Ascending aorta (tissue), 2 donors: Measurements from ENCODE around the gene CYB5D1. TPM values are rescaled to one million over a fixed set of nuclear protein-coding genes. Genes with fewer than 3 reads are reported as not detected.

Experiments used
- DNase-seq, 2 donors: peaks; one replicate each; pipeline ENCODE4 v3.0.0-alpha.2; 2019; ENCODE audit warnings: low spot score in 2 of 2
- H3K27ac ChIP-seq, 2 donors: fragments of 200-600 bp; sonication (generic); one replicate each; pipeline ENCODE4 v1.5.1; 2016 to 2017; ENCODE audit warnings: mild to moderate bottlenecking in 1 of 2
- H3K27me3 ChIP-seq: fragments of 200-600 bp; sonication (generic); one replicate; pipeline ENCODE4 v1.5.1; 2017
- H3K36me3 ChIP-seq, 2 donors: fragments of 200-600 bp; sonication (generic); one replicate each; pipeline ENCODE4 v1.5.1; 2016
- H3K4me1 ChIP-seq, 2 donors: fragments of 200-600 bp; sonication (generic); one replicate each; pipeline ENCODE4 v1.5.1; 2016 to 2017; ENCODE audit warnings: mild to moderate bottlenecking in 1 of 2
- H3K4me3 ChIP-seq, 2 donors: fragments of 200-600 bp; sonication (generic); one replicate each; pipeline ENCODE4 v1.5.1; 2016 to 2017; ENCODE audit warnings: mild to moderate bottlenecking in 1 of 2
- H3K9me3 ChIP-seq, 2 donors: fragments of 200-600 bp; sonication (generic); one replicate each; pipeline ENCODE4 v1.5.1; 2016
- intact Hi-C: fragments of 100-400 bp; cut with DNase I; formaldehyde crosslinking; loops from one replicate; pipeline ENCODE4 v1.15.1; 2023
- total RNA-seq: library from RNA; depleted of rRNA; stranded (reverse); fragments of >200 nt; gene quantifications from one replicate; pipeline ENCODE4 v1.1.0, GENCODE V29; 2016
- TF ChIP-seq, protein P1 (sequence below), 3 experiments: fragments of 200-600 bp in 2 of 3; fragments of 450-650 bp in 1 of 3; sonication (generic) in 2 of 3; IDR thresholded peaks; one replicate each; pipeline ENCODE4 v1.5.1; 2016 to 2019; ENCODE audit warnings: antibody characterized with exemption in 3 of 3, mild to moderate bottlenecking in 1 of 3, moderate library complexity in 1 of 3

CYB5D1 gene
- total RNA-seq, 1 donor from 2014 or later: 0.21 TPM

DNA sequence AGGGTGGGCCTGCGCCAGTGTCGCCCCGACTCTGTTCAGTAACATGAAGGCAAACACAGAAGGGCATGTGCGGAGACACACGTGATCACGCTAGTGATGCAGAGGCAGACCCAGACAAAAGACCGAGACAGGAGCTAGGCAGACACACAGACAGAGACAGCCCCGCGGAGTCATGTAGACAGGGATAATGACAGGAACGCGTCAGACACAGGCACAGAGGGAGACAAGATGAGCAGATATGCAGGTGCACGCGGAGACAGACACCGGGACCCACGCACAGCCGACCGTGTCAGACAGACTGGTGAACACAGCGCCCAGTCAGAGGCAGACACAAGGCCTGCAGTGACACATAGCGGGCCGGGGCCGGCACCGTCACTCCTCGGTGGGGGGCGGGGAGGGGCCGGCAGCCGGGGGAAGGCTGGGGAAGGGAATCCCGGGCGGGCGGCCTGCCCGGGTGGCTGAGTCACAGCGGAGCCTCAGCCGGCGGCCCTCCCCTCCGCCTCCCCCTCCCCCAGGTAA is 16.3 kb upstream of the CYB5D1 start:
- TF ChIP-seq, protein P1, sequence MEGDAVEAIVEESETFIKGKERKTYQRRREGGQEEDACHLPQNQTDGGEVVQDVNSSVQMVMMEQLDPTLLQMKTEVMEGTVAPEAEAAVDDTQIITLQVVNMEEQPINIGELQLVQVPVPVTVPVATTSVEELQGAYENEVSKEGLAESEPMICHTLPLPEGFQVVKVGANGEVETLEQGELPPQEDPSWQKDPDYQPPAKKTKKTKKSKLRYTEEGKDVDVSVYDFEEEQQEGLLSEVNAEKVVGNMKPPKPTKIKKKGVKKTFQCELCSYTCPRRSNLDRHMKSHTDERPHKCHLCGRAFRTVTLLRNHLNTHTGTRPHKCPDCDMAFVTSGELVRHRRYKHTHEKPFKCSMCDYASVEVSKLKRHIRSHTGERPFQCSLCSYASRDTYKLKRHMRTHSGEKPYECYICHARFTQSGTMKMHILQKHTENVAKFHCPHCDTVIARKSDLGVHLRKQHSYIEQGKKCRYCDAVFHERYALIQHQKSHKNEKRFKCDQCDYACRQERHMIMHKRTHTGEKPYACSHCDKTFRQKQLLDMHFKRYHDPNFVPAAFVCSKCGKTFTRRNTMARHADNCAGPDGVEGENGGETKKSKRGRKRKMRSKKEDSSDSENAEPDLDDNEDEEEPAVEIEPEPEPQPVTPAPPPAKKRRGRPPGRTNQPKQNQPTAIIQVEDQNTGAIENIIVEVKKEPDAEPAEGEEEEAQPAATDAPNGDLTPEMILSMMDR (IDR thresholded peaks at IDR 0.05): peak; percentile 6 to 57 (median 21)
- peaks cover 3 to 6% of the 10 kb centered on the region in 2 donors for H3K36me3 ChIP-seq
- H3K9me3 ChIP-seq: no peaks in the 10 kb centered on the region
- H3K4me3 ChIP-seq: peak overlapping the region; percentile 80 to 88
- H3K27me3 ChIP-seq: no peaks in the 10 kb centered on the region
- intact Hi-C loops: loop anchor here (5.0 to 10.0 kb wide), 5 partner anchors 227 to 827 kb away; partner anchors contain the start of genes FXR2, KCTD11, PHF23 and RNASEK
- peaks cover 12 to 38% of the 10 kb centered on the region in 2 donors for H3K4me1 ChIP-seq
- peak; percentile 88 to 97 for DNase-seq
- peak overlapping the region; percentile 97 to 99 for H3K27ac ChIP-seq

DNA sequence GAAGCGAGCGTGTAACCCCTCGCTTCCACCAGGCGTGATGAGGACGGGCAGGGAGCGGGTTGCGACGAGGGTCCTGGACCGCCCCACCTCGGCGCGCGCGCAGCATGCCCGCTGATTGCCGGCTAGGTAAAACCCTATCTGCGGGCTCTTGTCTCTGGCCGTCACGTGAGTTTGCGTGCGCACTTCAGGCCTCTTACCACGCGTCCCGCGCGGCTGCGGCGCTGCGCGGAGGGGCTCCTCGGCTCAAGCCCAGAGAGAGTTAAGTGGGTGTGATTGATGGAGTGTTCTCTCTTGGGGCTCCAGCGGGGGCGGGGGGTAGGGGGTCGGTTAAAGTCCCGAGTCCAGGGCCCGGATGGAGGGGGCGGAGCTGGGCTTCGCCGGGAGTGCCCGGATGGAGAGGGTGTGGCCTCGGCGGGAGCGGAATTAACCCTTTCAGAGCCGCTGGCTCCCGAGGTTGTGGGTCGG is 15.9 kb upstream of the CYB5D1 start:
- Histone ChIP-seq H3K27me3 (no peaks in the 10 kb centered on the region), H3K9me3 (no peaks in the 10 kb centered on the region), H3K4me1 (peaks cover 7 to 33% of the 10 kb centered on the region in 2 donors), H3K27ac (peak overlapping the region; percentile 97 to 99), H3K4me3 (peak overlapping the region; percentile 80 to 88), H3K36me3 (peaks cover 7 to 11% of the 10 kb centered on the region in 2 donors)
- DNase-seq: peak; percentile 64 to 94
- intact Hi-C loops: loop anchor here (2.0 to 10.0 kb wide), 7 partner anchors 155 to 827 kb away; partner anchors contain the start of genes FXR2, KCTD11, PHF23 and RNASEK
- TF ChIP-seq, protein P1 (IDR thresholded peaks at IDR 0.05): peak in 1 of 3 experiments; percentile 3

DNA sequence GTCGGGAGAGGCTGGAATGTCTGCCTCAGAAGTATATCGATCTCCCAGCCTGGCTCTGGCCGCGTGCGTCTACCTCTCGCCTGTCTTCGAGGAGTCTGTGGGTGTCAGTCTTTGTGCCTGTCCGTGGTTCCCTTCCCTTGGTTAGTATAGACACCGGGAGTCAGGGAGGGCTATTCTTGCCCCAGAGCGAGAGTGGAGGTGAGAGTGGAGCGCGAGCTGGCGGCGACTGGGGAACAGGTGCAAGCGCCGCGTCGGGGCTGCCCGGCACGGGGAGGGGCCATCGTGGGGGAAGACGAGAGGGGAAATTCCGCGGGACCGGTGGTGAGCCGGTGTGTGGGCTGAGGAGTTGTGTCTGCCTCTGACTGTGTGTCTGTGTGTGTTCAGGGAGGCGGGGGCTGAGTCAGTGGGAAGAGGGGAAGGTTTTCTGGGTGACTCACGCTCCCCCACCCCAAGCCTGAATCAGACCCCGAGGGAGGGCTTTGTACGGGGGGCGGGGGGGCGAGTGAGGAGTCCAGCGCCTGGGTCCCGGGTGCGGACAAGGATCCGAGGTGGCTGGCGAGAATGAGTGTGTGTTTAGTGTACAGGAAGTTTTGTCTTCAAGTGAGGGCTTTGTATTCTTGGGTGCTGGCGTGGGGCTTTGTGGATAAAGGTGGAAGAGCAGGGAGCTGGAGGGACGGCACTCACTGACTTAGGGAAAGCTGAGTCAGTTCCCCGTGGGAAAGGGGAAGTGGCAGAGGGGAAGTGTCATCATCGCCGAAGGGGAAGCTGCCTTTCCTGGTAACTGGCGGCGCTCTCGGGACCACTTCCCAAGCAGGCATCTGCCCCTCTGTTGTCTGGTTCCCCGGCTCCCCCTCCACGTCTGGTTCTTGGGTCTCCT is 15.2 kb upstream of the CYB5D1 start:
- TF ChIP-seq, protein P1 (IDR thresholded peaks at IDR 0.05): no peak
- Histone ChIP-seq H3K27me3 (no peaks in the 10 kb centered on the region), H3K36me3 (peaks cover 14 to 18% of the 10 kb centered on the region in 2 donors), H3K4me1 (peaks cover 6 to 29% of the 10 kb centered on the region in 2 donors), H3K4me3 (peak overlapping the region; percentile 80 to 88), H3K9me3 (no peaks in the 10 kb centered on the region), H3K27ac (peak overlapping the region; percentile 97 to 99)
- intact Hi-C loops: loop anchor here (2.0 to 10.0 kb wide), 7 partner anchors 156 to 828 kb away; partner anchors contain the start of genes FXR2, KCTD11, PHF23 and RNASEK
- peak; percentile 85 to 94 for DNase-seq

DNA sequence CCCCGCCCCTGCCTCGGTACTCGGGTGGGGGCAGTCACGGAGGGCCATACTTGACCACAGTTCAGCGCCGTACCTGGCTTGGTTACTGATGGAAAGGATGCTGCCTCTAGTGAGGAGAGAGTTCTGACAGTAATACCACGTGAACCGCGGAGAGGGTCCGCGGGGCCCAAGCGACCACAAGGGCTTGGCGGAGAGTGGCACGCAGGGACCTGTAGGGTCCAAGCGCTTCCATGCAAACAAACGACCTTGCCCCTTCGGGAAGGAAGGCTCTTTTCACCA is 14.6 kb upstream of the CYB5D1 start:
- Histone ChIP-seq H3K9me3 (no peaks in the 10 kb centered on the region), H3K36me3 (peaks cover 19 to 24% of the 10 kb centered on the region in 2 donors), H3K4me1 (peaks cover 6 to 25% of the 10 kb centered on the region in 2 donors), H3K27ac (peak overlapping the region; percentile 97 to 99), H3K4me3 (peak overlapping the region; percentile 80 to 88), H3K27me3 (no peaks in the 10 kb centered on the region)
- TF ChIP-seq, protein P1 (IDR thresholded peaks at IDR 0.05): peak in 1 of 3 experiments; percentile 19
- intact Hi-C loops: loop anchor here (2.0 to 10.0 kb wide), 7 partner anchors 156 to 828 kb away; partner anchors contain the start of genes FXR2, KCTD11, PHF23 and RNASEK
- DNase-seq: no peak

DNA sequence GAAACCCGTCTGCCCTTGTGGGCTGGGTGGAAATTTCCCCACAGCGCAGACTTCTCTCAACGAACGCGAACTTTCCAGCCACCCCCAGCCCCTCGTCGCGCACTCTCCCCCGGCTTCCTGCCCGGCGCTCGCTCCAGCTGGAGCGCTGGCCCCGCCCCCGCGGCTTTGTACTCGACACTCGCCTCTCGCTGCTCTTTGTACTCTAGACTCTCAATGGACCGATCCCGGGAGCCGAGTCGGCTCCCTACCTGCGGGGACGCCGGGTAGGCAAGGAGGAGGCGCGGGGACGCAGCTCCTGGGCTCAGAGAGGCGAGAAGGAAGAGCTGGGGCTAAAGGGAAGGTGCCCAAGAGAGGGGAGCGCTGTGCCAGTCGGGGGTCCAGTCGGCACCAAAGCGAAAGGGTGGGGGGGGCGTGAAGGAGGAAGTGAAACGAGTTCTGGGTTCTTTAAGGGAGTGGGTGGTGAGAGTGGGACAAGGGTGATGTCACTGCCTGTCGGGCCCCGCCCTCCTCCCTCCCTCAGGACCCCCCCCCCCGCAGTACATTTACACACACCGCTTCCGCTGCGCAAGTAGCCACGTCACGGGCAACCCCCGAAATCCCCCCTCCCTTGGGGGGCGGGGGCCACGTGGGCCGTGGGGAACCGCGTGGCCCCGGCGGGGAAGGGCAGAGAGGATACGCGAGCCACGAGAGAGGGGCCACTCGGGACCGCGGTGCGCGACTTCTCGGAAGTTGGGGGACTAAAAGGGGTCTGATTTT is 14.1 kb upstream of the CYB5D1 start:
- H3K4me1 ChIP-seq: peaks cover 6 to 20% of the 10 kb centered on the region in 2 donors
- peak; percentile 63 to 92 for DNase-seq
- TF ChIP-seq, protein P1 (IDR thresholded peaks at IDR 0.05): no peak

More for the DNA sequence above, 14.1 kb upstream of the CYB5D1 start:
- Histone ChIP-seq H3K27ac (peak overlapping the region; percentile 97 to 99), H3K27me3 (no peaks in the 10 kb centered on the region), H3K9me3 (no peaks in the 10 kb centered on the region), H3K36me3 (peaks cover 24 to 29% of the 10 kb centered on the region in 2 donors), H3K4me3 (peak overlapping the region; percentile 80 to 88)
- intact Hi-C loops: loop anchor here (1.0 to 10.0 kb wide), 8 partner anchors 9 to 829 kb away; partner anchors contain the start of genes FXR2, KCTD11, KDM6B and PHF23
